DMS114 treated with DMSO at 0.1 percent for 48 hours (cell line): ENCODE measurements around the gene GNG7.
"Not testable (repeated sequence)": the region's sequence is repeated elsewhere in the genome, so short reads cannot be mapped to it uniquely, and the experiment has no call there.

Experiments
- DNase-seq: peaks from one replicate; lab custom pipeline; 2025; ENCODE audit not compliant: unreplicated experiment; lab: John Stamatoyannopoulos, UW

Gene GNG7

GRCh38 chr19:2646866-2647535 is 55.5 kb downstream of the GNG7 start:
- no peak for DNase-seq

DNA sequence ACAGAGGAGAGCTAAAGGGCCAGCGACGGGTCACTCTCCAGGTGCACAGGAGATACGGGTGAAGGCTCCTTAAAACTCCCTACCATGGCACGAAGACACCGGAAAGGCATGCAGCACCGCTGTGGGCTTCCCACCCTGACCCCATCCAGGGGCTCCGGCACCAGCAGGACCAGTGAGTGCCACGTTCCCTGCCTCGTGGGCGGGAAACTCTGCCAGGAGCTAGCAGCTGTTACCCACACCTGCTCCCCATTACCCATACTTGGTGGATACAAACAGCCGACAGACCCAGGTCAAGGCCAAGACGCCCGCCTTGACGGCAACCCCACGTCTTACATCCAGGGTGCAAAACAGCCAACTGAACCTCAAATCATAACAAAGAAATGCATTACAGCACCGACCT is 56.7 kb downstream of the GNG7 start:
- no peak for DNase-seq

DNA sequence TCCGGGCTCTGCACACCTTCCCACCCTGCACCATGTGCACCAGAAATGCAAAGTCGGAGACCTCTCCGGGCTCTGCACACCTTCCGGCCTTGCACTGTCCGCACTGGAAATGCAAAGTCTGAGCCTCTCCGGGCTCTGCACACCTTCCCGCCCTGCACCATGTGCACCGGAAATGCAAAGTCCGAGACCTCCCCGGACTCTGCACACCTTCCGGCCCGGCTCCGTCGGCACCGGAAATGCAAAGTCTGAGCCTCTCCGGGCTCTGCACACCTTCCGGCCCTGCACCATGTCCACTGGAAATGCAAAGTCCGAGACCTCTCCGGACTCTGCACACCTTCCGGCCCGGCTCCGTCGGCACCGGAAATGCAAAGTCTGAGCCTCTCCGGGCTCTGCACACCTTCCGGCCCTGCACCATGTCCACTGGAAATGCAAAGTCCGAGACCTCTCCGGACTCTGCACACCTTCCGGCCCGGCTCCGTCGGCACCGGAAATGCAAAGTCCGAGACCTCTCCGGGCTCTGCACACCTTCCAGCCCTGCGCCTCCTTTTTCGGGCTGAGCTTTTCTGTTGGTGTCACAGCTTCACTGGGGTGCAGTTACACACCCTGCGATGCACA is 59.3 kb downstream of the GNG7 start:
- DNase-seq: not testable (repeated sequence)

GRCh38 chr19:2641332-2641698 is 61.2 kb downstream of the GNG7 start:
- DNase-seq: no peak

GRCh38 chr19:2640563-2641331 is 61.7 kb downstream of the GNG7 start:
- no peak for DNase-seq

- no peak for DNase-seq
These were observed 62.5 kb downstream of the GNG7 start for GRCh38 chr19:2639999-2640398.

DNA sequence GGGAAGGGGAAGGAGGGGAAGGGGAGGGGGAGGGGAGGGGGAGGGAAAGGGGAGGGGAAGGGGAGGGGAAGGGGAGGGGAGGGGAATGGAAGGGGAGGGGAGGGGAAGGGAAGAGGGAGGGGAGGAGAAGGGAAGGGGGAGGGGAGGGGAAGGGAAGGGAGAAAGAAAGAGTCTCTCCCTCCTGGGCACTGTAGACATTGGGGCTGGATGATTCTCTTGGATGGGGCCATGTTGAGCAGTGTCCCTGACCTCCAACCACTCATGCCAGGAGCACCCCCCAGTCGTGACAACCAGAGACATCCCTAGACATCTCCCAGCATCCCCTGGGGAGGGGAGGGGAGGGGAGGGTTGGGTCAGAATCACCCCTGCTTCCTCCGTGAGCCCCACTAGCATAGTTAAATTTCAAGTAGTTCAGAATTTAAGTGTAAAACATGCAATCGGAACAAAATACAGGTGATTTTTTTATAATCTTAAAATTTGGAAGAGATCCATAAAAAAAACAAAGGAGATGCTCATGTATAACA is 64.0 kb downstream of the GNG7 start:
- DNase-seq: no peak

DNA sequence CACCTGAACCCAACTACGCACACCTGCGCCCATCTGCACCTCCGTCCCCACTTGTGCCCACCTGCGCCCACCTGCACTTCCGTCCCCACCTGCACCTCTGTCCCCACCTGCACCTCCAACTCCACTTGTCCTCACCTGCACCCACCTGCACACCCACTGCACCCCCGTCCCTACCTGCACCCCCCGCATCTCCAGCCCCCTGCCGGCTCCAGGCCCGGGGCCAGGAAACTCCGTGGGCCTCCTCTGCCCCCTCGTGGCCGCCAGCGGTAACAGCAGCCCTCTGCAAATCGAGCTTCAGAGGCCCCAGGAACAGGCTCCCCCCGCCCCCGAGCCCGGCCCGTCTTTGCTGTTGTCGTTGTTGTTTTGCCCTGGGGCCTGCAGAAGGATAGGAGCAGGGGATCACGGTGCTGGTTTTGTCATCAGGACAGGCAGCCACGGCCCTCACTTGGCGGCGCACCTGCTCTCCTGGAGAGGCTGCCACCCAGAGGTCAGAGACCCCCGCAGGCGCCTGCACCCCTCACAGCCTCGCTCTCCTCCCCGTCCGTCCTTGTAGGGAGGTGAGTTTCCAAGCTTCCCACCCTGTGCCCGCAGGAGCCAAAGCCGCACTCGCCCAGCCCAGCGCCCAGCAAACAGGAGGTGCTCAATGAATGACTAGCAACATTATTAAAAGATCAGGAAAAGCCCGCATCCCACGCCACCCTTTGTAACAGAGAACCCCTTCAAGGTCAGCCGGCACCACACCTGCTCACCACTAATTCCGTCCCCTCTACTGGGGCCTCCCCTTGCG is 65.4 kb downstream of the GNG7 start:
- DNase-seq: no peak

GRCh38 chr19:2636141-2636896 is 66.2 kb downstream of the GNG7 start:
- DNase-seq: no peak

DNA sequence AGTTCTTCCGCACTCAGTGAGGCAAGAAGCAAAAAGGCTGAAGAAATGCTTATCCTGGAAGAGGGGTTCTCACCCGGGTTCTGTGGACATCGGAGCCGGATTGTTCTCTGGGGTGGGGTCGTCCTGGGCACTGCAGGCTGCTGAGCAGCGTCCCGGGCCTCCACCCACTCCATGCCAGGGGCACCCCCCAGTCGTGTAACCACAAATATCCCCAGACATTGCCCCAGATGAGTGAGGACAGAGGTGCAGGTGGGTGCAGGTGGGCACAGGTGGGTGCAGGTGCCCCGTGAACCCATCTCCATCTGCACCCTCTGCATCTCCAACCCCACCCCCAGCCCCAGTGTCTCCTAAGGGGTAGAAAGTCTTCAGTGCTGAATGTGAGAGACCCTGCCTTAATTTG is 67.5 kb downstream of the GNG7 start:
- DNase-seq: no peak

- no peak for DNase-seq
These were observed 68.1 kb downstream of the GNG7 start for GRCh38 chr19:2634228-2634951.

- no peak for DNase-seq
These were observed 68.8 kb downstream of the GNG7 start for GRCh38 chr19:2633693-2634075.

DNA sequence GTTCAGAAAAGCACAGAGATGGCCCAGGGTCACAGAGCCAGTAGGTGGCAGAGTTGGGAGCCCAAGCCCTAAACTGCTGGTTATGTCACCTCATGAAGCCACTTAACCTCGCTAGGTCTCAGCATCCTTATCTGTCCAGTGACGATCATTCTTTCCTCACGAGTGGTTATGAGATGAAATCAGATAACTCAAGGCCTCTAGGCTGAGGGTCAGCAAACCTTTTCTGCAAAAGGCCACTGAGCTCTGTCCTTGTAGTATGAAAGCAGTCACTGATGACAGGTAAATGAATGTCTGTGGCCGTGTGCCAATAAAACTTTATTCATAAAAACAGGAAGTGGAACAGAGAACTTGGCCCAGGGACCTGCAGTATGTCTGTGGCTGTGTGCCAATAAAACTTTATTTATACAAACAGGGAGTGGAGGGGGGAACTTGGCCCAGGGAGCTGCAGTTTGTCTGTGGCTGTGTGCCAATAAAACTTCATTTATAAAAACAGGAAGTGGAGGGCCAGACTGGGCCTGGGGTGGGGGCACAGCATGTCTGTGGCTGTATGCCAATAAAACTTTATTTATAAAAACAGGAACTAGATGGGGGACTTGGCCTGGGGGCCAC is 71.2 kb downstream of the GNG7 start:
- no peak for DNase-seq

DNA sequence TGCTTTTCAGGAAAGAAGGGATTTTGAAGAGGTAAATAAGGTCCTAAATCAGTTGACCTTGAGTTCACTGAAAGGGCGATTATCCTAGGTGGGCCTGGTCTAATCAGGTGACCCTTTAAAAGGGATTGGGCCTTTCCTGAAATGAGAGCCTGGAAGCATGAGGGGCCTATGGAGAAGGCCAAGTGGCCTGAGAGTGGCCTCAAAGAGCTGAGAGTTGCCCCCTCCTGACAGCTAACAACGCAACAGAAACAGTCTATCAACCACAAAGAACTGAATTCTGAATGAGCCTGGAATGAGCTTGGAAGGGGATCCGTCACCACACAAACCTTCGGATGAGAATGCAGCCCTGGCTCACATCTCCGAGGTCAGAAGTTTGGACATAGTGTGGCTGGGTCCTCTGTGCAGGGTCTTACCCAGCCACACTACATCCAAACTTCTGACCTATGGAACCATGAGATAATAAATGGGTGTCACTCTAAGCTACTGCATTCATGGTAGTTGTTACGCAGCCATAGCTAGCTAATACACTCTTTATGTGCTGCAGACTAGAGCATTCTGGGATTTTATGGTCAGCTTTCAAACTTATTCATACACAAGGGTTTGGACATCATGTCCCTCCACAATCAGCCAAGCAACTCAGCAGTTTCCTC is 72.0 kb downstream of the GNG7 start:
- no peak for DNase-seq

DNA sequence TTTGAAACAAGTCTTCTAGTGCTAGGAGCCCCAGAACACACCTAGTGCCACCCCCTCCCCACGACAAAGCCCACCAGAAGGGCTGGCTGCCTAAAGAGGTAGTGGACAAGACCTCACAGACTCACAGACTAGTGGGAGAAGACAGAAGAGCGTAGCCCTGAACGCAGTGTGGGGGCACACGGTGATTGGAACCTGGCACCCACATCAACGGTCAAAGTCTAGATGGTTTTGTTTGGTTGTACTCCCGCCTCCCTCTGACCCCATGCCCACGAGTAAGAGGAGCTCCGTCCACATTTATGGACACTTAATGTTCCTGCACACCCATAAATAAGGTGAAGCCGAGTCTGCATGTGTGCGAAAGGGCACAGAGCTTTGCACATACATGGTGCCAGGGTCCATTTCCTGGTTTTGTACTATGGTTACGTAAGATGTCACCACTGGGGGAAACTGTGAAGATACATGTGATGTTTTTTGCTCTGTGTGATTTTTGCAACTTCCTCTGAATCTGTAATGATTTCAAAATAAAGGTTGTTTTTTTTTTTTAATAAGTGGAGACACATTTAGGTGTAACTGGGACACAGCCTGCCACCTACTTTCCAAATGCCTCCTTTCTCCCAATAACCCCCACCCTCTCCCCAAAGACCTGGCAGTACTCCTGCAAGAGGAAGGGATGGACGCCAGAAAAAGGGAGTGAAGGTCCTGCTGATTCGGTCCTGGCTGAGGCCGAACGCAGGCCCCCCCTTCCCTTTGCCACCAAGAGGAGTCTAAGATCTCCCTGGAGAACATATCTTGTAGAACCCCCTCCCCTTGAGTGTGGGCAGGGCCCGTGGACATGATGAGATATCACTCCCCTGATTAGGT is 72.8 kb downstream of the GNG7 start:
- no peak for DNase-seq

DNA sequence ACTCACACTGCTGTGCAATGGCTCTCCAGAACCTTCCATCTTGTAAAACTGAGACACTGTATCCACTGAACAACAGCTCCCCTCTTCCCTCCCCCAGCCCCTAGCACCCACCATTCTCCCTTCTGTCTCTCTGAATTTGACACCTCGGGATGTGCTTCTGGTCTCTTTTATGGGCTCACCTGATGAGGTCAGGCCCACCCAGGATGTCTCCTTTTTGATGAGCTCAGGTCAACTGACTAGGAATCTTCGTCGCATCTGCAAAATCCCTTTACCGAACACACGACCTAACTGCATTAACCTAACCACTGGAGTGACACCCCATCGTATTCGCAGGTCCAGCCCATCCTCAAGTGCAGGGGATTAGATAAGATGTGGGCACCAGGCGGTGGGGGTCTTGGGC is 73.9 kb downstream of the GNG7 start:
- DNase-seq: no peak

- DNase-seq: no peak
These were observed 74.6 kb downstream of the GNG7 start for GRCh38 chr19:2627855-2628254.

GRCh38 chr19:2627319-2627829 is 75.1 kb downstream of the GNG7 start:
- DNase-seq: no peak
